PC-3 (cell line): ENCODE measurements around the gene ANAPC15.

Experiments used
- EZH2 ChIP-seq: fragments of 300-600 bp; sonication (generic); IDR thresholded peaks from one replicate; pipeline ENCODE4 v1.6.1; 2017; ENCODE audit warnings: antibody characterized with exemption, mild to moderate bottlenecking, low read length; ENCODE audit not compliant: unreplicated experiment
- TF ChIP-seq, protein P1 (sequence below): fragments of 300-600 bp; sonication (generic); conservative IDR thresholded peaks from 2 replicates; pipeline ENCODE4 v1.5.1; 2017; ENCODE audit warnings: antibody characterized with exemption, low read depth, mild to moderate bottlenecking, low read length

DNA sequence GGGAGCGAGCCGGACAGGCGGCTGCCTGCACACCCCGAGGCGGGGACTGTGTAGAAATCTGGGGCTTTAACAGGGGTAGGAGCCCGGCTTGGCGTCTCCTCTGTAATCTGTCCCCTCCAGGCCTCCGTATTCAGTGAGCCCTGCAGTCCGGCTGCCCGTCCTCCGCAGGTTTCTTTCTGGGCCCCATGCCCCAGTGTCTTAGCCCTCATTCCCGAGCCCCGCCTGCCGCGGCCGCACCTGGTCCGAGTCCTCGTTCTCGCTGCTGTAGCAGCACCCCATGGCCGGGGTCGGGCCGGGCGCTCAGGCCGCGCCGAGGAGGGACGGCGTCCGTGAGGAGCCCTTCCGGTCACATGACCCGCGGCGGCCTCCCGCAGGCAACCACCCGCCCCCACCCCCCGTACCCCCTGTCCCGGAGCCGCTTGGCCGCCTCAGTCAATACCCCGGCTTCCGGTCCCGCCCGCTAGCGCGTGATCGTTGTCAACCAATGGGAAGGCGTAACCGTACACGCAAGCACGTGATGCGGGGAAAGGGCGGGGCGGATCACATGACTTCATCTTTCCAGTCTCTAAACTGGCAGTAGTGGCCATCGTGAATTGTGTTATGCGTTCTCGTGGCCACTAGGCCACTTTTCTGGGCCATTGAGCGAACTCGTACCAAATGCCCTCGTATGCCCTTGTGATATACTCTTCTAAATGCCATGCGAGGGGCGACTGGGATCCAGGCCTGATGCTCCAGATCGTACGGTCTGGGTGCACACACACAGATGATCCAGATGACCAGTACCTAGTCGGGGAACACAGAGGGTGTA lies 9.3 kb downstream of the ANAPC15 start, which contains the start of gene LAMTOR1:
- TF ChIP-seq EZH2 = no peak
- TF ChIP-seq, protein P1, sequence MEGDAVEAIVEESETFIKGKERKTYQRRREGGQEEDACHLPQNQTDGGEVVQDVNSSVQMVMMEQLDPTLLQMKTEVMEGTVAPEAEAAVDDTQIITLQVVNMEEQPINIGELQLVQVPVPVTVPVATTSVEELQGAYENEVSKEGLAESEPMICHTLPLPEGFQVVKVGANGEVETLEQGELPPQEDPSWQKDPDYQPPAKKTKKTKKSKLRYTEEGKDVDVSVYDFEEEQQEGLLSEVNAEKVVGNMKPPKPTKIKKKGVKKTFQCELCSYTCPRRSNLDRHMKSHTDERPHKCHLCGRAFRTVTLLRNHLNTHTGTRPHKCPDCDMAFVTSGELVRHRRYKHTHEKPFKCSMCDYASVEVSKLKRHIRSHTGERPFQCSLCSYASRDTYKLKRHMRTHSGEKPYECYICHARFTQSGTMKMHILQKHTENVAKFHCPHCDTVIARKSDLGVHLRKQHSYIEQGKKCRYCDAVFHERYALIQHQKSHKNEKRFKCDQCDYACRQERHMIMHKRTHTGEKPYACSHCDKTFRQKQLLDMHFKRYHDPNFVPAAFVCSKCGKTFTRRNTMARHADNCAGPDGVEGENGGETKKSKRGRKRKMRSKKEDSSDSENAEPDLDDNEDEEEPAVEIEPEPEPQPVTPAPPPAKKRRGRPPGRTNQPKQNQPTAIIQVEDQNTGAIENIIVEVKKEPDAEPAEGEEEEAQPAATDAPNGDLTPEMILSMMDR = peak; percentile 47; the same call in 1 of the 2 replicates
